Trophoblast cell (in vitro differentiated cells and primary cell): Measurements from ENCODE around the gene SCMH1.
A peak's percentile ranks its signal among the peaks of the same experiment; 100 is the strongest.
"Not testable (repeated sequence)": the region's sequence is repeated elsewhere in the genome, so short reads cannot be mapped to it uniquely, and the experiment has no call there.

Experiments used
- DNase-seq, 2 donors: peaks; one replicate each; pipeline ENCODE4 v3.0.0-alpha.2; 2016
- H2AFZ ChIP-seq: 2 replicates; pipeline ENCODE4 v1.6.1; 2013; ENCODE audit warnings: low read length, moderate library complexity, mild to moderate bottlenecking; ENCODE audit not compliant: insufficient read depth, poor library complexity
- H2AK5ac ChIP-seq: 2 replicates; pipeline ENCODE4 v1.6.1; 2013; ENCODE audit warnings: mild to moderate bottlenecking, low read length
- H2BK120ac ChIP-seq: 2 replicates; pipeline ENCODE4 v1.6.1; 2013; ENCODE audit warnings: low read length, mild to moderate bottlenecking, moderate library complexity; ENCODE audit not compliant: insufficient read depth, poor library complexity
- H2BK12ac ChIP-seq: 2 replicates; pipeline ENCODE4 v1.6.1; 2013; ENCODE audit warnings: mild to moderate bottlenecking, low read length, moderate library complexity
- H2BK5ac ChIP-seq: 2 replicates; pipeline ENCODE4 v1.6.1; 2013; ENCODE audit warnings: low read length, low read depth, moderate library complexity, mild to moderate bottlenecking; ENCODE audit not compliant: poor library complexity
- H3K14ac ChIP-seq: 2 replicates; pipeline ENCODE4 v1.6.1; 2013; ENCODE audit warnings: mild to moderate bottlenecking, low read length
- H3K18ac ChIP-seq: 2 replicates; pipeline ENCODE4 v1.6.1; 2013; ENCODE audit warnings: mild to moderate bottlenecking, low read length
- H3K23ac ChIP-seq: 2 replicates; pipeline ENCODE4 v1.6.1; 2013; ENCODE audit warnings: low read length
- H3K27ac ChIP-seq: 2 replicates; pipeline ENCODE4 v1.5.1; 2013; ENCODE audit warnings: low read depth, mild to moderate bottlenecking, inconsistent platforms, low read length, moderate library complexity
- H3K27me3 ChIP-seq: 2 replicates; pipeline ENCODE4 v1.6.1; 2013; ENCODE audit warnings: inconsistent platforms, mild to moderate bottlenecking, low read length, moderate library complexity; ENCODE audit not compliant: insufficient read depth
- H3K36me3 ChIP-seq, 2 experiments: 1 replicate in 1 of 2; 2 replicates in 1 of 2; pipeline ENCODE4 v1.6.1; 2013; ENCODE audit warnings: low read length in 2 of 2, mild to moderate bottlenecking in 2 of 2, moderate library complexity in 1 of 2; ENCODE audit not compliant: insufficient read depth in 2 of 2, control insufficient read depth in 1 of 2
- H3K4ac ChIP-seq: 2 replicates; pipeline ENCODE4 v1.6.1; 2013; ENCODE audit warnings: low read depth, mild to moderate bottlenecking, low read length, moderate library complexity
- H3K4me1 ChIP-seq, 2 experiments: 1 replicate in 1 of 2; 2 replicates in 1 of 2; pipeline ENCODE4 v1.6.1; 2013; ENCODE audit warnings: low read length in 2 of 2, mild to moderate bottlenecking in 2 of 2, moderate library complexity in 1 of 2; ENCODE audit not compliant: insufficient read depth in 2 of 2, control insufficient read depth in 1 of 2
- H3K4me2 ChIP-seq: 2 replicates; pipeline ENCODE4 v1.6.1; 2013; ENCODE audit warnings: inconsistent platforms, mild to moderate bottlenecking, low read length, moderate library complexity
- H3K4me3 ChIP-seq: 2 replicates; pipeline ENCODE4 v1.5.1; 2013; ENCODE audit warnings: mild to moderate bottlenecking, low read depth, low read length, inconsistent platforms
- H3K79me1 ChIP-seq: one replicate; pipeline ENCODE4 v1.6.1; 2013; ENCODE audit warnings: low read length
- H3K79me2 ChIP-seq: 2 replicates; pipeline ENCODE4 v1.6.1; 2013; ENCODE audit warnings: low read length, mild to moderate bottlenecking; ENCODE audit not compliant: control insufficient read depth, insufficient read depth, poor library complexity
- H3K9ac ChIP-seq: 2 replicates; pipeline ENCODE4 v1.6.1; 2013; ENCODE audit warnings: mild to moderate bottlenecking, low read length
- H3K9me3 ChIP-seq: 2 replicates; pipeline ENCODE4 v1.6.1; 2013; ENCODE audit warnings: low read depth, mild to moderate bottlenecking, control low read depth, inconsistent platforms, low read length; ENCODE audit not compliant: insufficient read depth
- H4K12ac ChIP-seq: 2 replicates; pipeline ENCODE4 v1.6.1; 2013; ENCODE audit warnings: low read depth, mild to moderate bottlenecking, low read length, moderate library complexity
- H4K8ac ChIP-seq: 2 replicates; pipeline ENCODE4 v1.6.1; 2013; ENCODE audit warnings: low read depth, mild to moderate bottlenecking, low read length, moderate library complexity
- H4K91ac ChIP-seq: one replicate; pipeline ENCODE4 v1.6.1; 2013; ENCODE audit warnings: low read depth, mild to moderate bottlenecking, low read length, moderate library complexity
- WGBS: extraction: QIAGEN DNeasy Blood & Tissue Kit; methylation state at CpG from one replicate; pipeline ENCODE4 v1.1.7; 2013; ENCODE audit warnings: missing lambda C conversion rate; ENCODE audit not compliant: insufficient read length, insufficient coverage; ENCODE audit errors: extremely low coverage; 5-methylcytosine and 5-hydroxymethylcytosine counted together

The SCMH1 gene

GRCh38 chr1:41192456-41193178 lies 49.5 kb downstream of the SCMH1 start:
- Histone ChIP-seq H3K36me3 (no peaks in the 10 kb centered on the region), H4K12ac (no peak overlapping the region), H3K79me1 (no peaks in the 10 kb centered on the region), H2AK5ac (no peak overlapping the region), H3K23ac (no peak overlapping the region), H2BK120ac (no peak overlapping the region), H3K4me3 (no peak overlapping the region), H3K4me2 (no peak overlapping the region), H3K79me2 (no peaks in the 10 kb centered on the region), H3K4ac (no peak overlapping the region), H3K9ac (no peak overlapping the region), H2AFZ (no peak overlapping the region), H3K4me1 (no peaks in the 10 kb centered on the region), H4K8ac (no peak overlapping the region), H2BK5ac (no peak overlapping the region), H3K27ac (no peak overlapping the region), H4K91ac (no peak overlapping the region), H3K18ac (no peak overlapping the region), H3K14ac (no peak overlapping the region), H2BK12ac (no peak overlapping the region), H3K9me3 (no peaks in the 10 kb centered on the region), H3K27me3 (no peaks in the 10 kb centered on the region)
- WGBS: no CpG with 5 or more reads among the region's 1 CpG
- DNase-seq: peak in 1 of 2 donors; percentile 37

- H3K4me3 ChIP-seq: no peak overlapping the region
- no peak overlapping the region for H4K12ac ChIP-seq
- no peak overlapping the region for H2AFZ ChIP-seq
- DNase-seq: no peak
- no peak overlapping the region for H2BK12ac ChIP-seq
- H2BK120ac ChIP-seq: no peak overlapping the region
- no peaks in the 10 kb centered on the region for H3K79me2 ChIP-seq
- H3K4me1 ChIP-seq: no peaks in the 10 kb centered on the region
- no peak overlapping the region for H4K8ac ChIP-seq
- H3K4ac ChIP-seq: no peak overlapping the region
- no peaks in the 10 kb centered on the region for H3K79me1 ChIP-seq
- peaks cover 2% of the 10 kb centered on the region in 2 experiments for H3K36me3 ChIP-seq
- H3K23ac ChIP-seq: no peak overlapping the region
- H3K9ac ChIP-seq: no peak overlapping the region
- no peak overlapping the region for H3K4me2 ChIP-seq
- no peaks in the 10 kb centered on the region for H3K9me3 ChIP-seq
- no peak overlapping the region for H4K91ac ChIP-seq
- no peak overlapping the region for H3K14ac ChIP-seq
- H2AK5ac ChIP-seq: no peak overlapping the region
- H3K27ac ChIP-seq: no peak overlapping the region
- no peak overlapping the region for H2BK5ac ChIP-seq
- H3K18ac ChIP-seq: no peak overlapping the region
- no peaks in the 10 kb centered on the region for H3K27me3 ChIP-seq
- WGBS: no CpG with 5 or more reads among the region's 1 CpG
Measured at GRCh38 chr1:41184446-41184845, 57.7 kb downstream of the SCMH1 start.

GRCh38 chr1:41178230-41178629 lies 63.9 kb downstream of the SCMH1 start:
- H3K4me1 ChIP-seq, H3K23ac ChIP-seq: not testable (repeated sequence)

GRCh38 chr1:41175546-41175945 lies 66.6 kb downstream of the SCMH1 start:
- Histone ChIP-seq H3K4ac (no peak overlapping the region), H3K27me3 (no peaks in the 10 kb centered on the region), H3K18ac (no peak overlapping the region), H4K8ac (no peak overlapping the region), H3K4me3 (no peak overlapping the region), H3K23ac (no peak overlapping the region), H3K4me2 (no peak overlapping the region), H3K27ac (no peak overlapping the region), H3K9me3 (no peaks in the 10 kb centered on the region), H2BK12ac (no peak overlapping the region), H3K4me1 (no peaks in the 10 kb centered on the region), H3K36me3 (peaks cover 0 to 2% of the 10 kb centered on the region in 2 experiments), H2AK5ac (no peak overlapping the region), H2BK120ac (no peak overlapping the region), H2AFZ (no peak overlapping the region), H4K12ac (no peak overlapping the region), H3K9ac (no peak overlapping the region), H3K79me2 (no peaks in the 10 kb centered on the region), H3K79me1 (no peaks in the 10 kb centered on the region), H3K14ac (no peak overlapping the region), H4K91ac (no peak overlapping the region), H2BK5ac (no peak overlapping the region)
- DNase-seq: no peak

More at GRCh38 chr1:41178230-41178629, 63.9 kb downstream of the SCMH1 start:
- H2BK120ac ChIP-seq, H3K27ac ChIP-seq, H2BK12ac ChIP-seq, H2AFZ ChIP-seq, H3K4ac ChIP-seq, DNase-seq, H3K9me3 ChIP-seq, H3K27me3 ChIP-seq, H4K91ac ChIP-seq, H2AK5ac ChIP-seq, H3K4me3 ChIP-seq, H4K8ac ChIP-seq, H3K36me3 ChIP-seq, H3K79me2 ChIP-seq, H3K79me1 ChIP-seq, H4K12ac ChIP-seq, H3K9ac ChIP-seq, H3K18ac ChIP-seq, H3K14ac ChIP-seq, H2BK5ac ChIP-seq, H3K4me2 ChIP-seq: not testable (repeated sequence)
- no CpG with 5 or more reads among the region's 3 CpGs for WGBS
